DOHH2 (cell line): Measurements from ENCODE around the gene CCDC146.

Experiments
- CTCF ChIP-seq: fragments of 200-600 bp; sonication (generic); IDR thresholded peaks from one replicate; pipeline ENCODE4 v1.5.1; 2014; ENCODE audit warnings: antibody characterized with exemption, mild to moderate bottlenecking, low read depth, low read length; ENCODE audit not compliant: poor library complexity, severe bottlenecking
- EZH2phosphoT487 ChIP-seq: fragments of 200-600 bp; sonication (generic); IDR thresholded peaks from 2 replicates; pipeline ENCODE4 v1.6.1; 2017; ENCODE audit warnings: borderline replicate concordance, mild to moderate bottlenecking, antibody characterized with exemption, low read length, moderate library complexity, mixed read lengths

- TF ChIP-seq CTCF: no peak
- TF ChIP-seq EZH2phosphoT487: no peak
Measured at GRCh38 chr7:77295549-77295948, 173.1 kb downstream of the CCDC146 start.
